Omental fat pad (tissue), 4 donors: Measurements from ENCODE around the gene FNBP1L. TPM values are rescaled to one million over a fixed set of nuclear protein-coding genes. Genes with fewer than 3 reads are reported as not detected.
A peak's percentile ranks its signal among the peaks of the same experiment; 100 is the strongest.

ENCODE experiments used
- ATAC-seq: fragments of 150-250 bp; one replicate; pipeline ENCODE4 v1.9.1; 2016; ENCODE audit warnings: mild to moderate bottlenecking, moderate library complexity; ENCODE audit not compliant: low FRiP score
- DNase-seq: peaks from one replicate; pipeline ENCODE4 v3.0.0-alpha.2; 2019; ENCODE audit warnings: low spot score
- total RNA-seq, 4 donors: library from RNA; depleted of rRNA; stranded (reverse); fragments of >200 nt; gene quantifications; one replicate each; pipeline ENCODE4 v1.1.0, GENCODE V29; 2016
- TF ChIP-seq, protein P1 (sequence below), 3 donors: fragments of 450-650 bp; IDR thresholded peaks; one replicate each; pipeline ENCODE4 v1.5.1; 2016 to 2017; ENCODE audit warnings: antibody characterized with exemption in 3 of 3, mild to moderate bottlenecking in 3 of 3, moderate library complexity in 2 of 3

Gene FNBP1L
- total RNA-seq, 4 donors from 2014 or later: 16.7 to 47.1 (median 27.7) TPM

DNA sequence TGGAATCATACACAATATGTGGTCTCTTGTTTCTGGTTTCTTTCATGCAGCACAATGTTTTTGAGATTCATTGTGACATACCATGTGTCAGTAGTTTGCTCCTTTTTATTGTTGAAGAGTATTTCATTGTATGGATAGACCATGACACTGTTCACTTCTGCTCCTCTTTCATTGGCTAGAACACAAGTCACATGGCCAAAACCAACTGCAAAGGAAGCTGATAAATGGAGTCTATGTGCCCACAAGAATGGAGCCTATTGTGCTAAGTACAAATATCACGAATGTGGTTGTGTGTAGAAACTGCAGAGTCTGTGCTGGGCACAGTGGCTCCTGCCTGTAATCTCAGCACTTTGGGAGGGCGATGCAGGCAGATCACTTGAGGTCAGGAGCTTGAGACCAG, 28.6 kb upstream of the FNBP1L start:
- DNase-seq: no peak
- TF ChIP-seq, protein P1, sequence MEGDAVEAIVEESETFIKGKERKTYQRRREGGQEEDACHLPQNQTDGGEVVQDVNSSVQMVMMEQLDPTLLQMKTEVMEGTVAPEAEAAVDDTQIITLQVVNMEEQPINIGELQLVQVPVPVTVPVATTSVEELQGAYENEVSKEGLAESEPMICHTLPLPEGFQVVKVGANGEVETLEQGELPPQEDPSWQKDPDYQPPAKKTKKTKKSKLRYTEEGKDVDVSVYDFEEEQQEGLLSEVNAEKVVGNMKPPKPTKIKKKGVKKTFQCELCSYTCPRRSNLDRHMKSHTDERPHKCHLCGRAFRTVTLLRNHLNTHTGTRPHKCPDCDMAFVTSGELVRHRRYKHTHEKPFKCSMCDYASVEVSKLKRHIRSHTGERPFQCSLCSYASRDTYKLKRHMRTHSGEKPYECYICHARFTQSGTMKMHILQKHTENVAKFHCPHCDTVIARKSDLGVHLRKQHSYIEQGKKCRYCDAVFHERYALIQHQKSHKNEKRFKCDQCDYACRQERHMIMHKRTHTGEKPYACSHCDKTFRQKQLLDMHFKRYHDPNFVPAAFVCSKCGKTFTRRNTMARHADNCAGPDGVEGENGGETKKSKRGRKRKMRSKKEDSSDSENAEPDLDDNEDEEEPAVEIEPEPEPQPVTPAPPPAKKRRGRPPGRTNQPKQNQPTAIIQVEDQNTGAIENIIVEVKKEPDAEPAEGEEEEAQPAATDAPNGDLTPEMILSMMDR (IDR thresholded peaks at IDR 0.05): no peak
- ATAC-seq: no peak

DNA sequence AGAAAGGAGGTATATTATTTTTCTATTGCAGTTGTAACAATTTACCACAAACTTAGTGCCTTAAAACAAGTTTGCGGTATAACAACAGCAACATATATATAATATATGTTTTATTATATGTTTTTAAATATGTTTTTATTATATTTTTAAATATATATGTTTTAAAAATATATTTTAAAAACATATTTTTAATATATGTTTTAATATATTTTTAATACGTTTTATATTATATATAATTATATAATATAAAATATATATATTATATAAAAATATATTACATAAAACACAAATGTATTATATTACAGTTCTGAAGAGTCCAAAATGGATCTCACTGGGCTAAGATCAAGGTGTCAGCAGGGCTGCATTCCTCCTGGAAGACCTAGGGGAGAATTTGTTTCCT, 27.5 kb upstream of the FNBP1L start:
- ATAC-seq: no peak
- TF ChIP-seq, protein P1 (IDR thresholded peaks at IDR 0.05): no peak

DNA sequence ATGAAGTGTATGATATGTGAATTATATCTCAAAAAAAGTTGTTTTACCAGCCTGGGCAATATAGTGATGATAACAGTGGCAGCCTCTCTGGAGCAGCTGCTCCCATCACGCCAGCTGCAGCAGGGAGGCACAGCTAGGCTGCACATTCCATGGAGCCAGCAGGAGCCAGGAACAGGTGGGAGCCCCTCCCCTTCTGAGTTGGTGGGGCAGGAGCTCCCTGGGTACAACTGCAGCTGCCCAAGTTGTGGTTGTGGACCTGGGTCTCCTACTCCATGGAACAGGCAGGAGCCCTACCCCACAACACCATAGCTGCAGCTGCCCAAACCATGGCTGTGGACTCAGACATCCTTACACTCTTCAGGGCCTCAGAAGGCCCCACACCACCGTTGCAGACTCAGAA, 21.7 kb upstream of the FNBP1L start:
- ATAC-seq: no peak
- DNase-seq: no peak

More for the DNA sequence above, 27.5 kb upstream of the FNBP1L start:
- DNase-seq: no peak

DNA sequence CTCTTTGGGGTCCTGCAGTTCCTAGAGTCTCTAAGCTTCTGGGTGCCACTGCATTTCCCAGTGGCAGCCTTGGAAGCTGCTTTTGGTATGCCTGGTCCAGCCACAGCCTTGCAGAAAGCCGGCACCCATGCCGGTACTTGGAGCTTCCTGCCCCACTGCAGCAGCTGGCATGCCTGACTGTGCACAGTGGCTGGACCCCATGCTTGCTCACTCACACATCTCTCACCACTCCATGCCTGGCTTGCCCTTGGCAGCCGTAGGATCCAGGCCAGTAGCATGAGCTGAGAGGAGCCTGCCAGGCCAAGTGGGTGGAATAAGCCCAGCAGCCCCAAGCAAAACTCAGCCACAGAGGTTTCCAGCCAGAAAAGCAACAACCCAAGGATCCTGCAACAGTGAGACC, 20.3 kb upstream of the FNBP1L start:
- ATAC-seq: no peak
- TF ChIP-seq, protein P1 (IDR thresholded peaks at IDR 0.05): no peak
- DNase-seq: no peak

More for the DNA sequence above, 21.7 kb upstream of the FNBP1L start:
- TF ChIP-seq, protein P1 (IDR thresholded peaks at IDR 0.05): no peak

DNA sequence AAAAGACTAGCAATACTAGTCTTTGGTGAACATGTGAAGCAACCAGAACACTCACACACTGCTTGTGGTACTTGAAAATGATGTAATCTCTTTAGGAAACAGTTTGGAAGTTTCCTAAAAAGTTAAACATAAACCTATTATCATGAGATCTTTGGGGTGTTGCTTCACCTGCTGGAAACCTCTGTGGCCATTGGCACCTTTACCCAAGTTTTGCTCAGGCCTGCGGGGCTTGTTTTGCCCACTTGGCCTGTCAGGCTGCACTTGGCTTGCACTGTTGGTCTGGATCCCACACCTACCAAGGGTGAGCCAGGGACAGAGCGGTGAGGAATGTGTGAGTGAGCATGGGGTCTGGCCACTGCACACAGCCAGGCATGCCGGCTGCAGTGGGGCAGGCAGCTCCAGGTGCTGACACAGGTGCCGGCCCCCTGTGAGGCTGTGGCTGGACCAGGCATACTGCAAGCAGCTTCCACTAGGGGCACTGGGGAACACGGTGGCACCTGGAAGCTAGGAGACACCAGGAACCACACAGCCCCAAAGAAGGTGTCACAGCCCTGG, 14.4 kb upstream of the FNBP1L start:
- DNase-seq (no peak), ATAC-seq (no peak)
- TF ChIP-seq, protein P1 (IDR thresholded peaks at IDR 0.05): no peak

DNA sequence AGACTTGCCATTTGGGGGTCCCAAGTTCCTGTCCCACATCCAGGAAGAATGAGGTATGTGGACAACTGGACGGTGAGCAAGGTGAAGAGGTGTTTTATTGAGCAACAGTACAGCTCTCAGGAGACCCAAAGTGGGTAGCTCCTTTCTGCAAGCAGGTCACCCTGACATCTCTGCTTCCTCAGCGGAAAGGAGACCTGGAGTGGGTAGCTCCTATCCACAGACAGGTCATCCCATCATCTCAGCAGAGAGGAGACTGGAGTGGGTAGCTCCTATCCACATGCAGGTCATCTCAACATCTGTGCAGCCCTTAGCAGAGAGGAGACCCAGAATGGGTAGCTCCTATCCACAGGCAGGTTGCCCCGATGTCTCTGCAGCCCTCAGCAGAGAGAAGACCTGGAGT, 13.8 kb upstream of the FNBP1L start:
- ATAC-seq: no peak
- DNase-seq: no peak
- TF ChIP-seq, protein P1 (IDR thresholded peaks at IDR 0.05): no peak

DNA sequence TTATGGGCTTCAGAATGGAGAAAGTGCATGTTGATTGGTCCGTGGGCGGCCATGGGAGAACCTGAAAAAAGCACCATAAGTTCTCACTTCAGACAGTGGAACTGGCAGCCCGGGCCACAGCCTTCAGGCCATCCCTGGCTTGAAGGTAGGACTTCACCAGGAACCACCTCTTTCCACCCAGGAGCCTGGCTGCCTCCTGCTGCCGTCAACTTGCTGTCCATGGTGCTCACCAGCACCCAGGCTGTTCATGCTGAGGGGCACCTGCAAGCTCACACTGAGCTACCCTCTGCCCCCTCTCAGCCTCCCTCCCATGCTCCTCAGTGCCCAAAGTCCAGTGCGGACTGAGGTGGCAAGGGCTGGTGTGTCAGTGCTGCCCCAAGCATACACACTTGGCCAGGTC, 12.9 kb upstream of the FNBP1L start:
- TF ChIP-seq, protein P1 (IDR thresholded peaks at IDR 0.05): no peak
- no peak for DNase-seq
- peak; percentile 28 for ATAC-seq
